ENCODE data around the gene PRKCZ. TPM values are rescaled to one million over a fixed set of nuclear protein-coding genes. Genes with fewer than 3 reads are reported as not detected.

PRKCZ gene
- total and polyA plus RNA-seq, 2 of the 4 experiments (the other 2 are of a cell fraction), result 2.0 to 3.5 TPM

GRCh38 chr1:2215329-2215728 lies 165.1 kb downstream of the PRKCZ start:
- Histone ChIP-seq H3K36me3 (ENCODE audit: control insufficient read depth, insufficient read depth, low read length) (no peaks in the 10 kb centered on the region), H3K4me3 (ENCODE audit: insufficient read depth, low read depth, low read length) (no peak overlapping the region), H2BK20ac (ENCODE audit: low read depth, low read length) (no peak overlapping the region), H4K91ac (ENCODE audit: insufficient read depth, low read depth, low read length) (no peak overlapping the region; the same call in 1 of the 2 replicates), H2AK5ac (ENCODE audit: low read depth, low read length) (peak overlapping the region; percentile 58; the same call in 1 of the 2 replicates), H4K5ac (ENCODE audit: low read depth, low read length) (no peak overlapping the region), H3K9me3 (ENCODE audit: control insufficient read depth, insufficient read depth, low read length) (no peaks in the 10 kb centered on the region), H3K4me1 (ENCODE audit: control insufficient read depth, insufficient read depth, low read length) (peaks cover 27% of the 10 kb centered on the region), H3K27ac (ENCODE audit: insufficient read depth, low read length) (no peak overlapping the region), H3K14ac (replicated peaks; ENCODE audit: low read depth, low read length) (no peak overlapping the region), H3K56ac (ENCODE audit: extremely low read depth, insufficient read depth, low read length) (no peak overlapping the region), H3K18ac (ENCODE audit: low read depth, low read length) (no peak overlapping the region), H3K4me2 (ENCODE audit: low read depth, low read length) (no peak overlapping the region), H3K9me1 (ENCODE audit: insufficient read depth, low read length) (peaks cover 7% of the 10 kb centered on the region; the same call in 1 of the 2 replicates), H2BK120ac (ENCODE audit: low read depth, low read length) (0 out of 2 replicates have a peak overlapping the region, but pooled peaks have one; percentile 4), H2AK9ac (replicated peaks; ENCODE audit: low read depth, low read length, poor library complexity) (no peak overlapping the region), H2BK15ac (ENCODE audit: low read depth, low read length) (no peak overlapping the region), H3K4ac (ENCODE audit: low read depth, low read length) (no peak overlapping the region), H4K8ac (ENCODE audit: low read depth in 2 of 2, low read length in 2 of 2) (no peak overlapping the region; a peak in 1 of 4 replicates), H2BK5ac (ENCODE audit: low read depth, low read length, poor library complexity, severe bottlenecking) (no peak overlapping the region), H2AFZ (replicated peaks; ENCODE audit: low read length, poor library complexity) (no peak overlapping the region), H3K27me3 (ENCODE audit: control insufficient read depth, insufficient read depth, low read length) (no peaks in the 10 kb centered on the region), H3K9ac (ENCODE audit: low read depth, low read length) (no peak overlapping the region), H3K79me1 (ENCODE audit: low read depth in 1 of 2, low read length in 2 of 2) (peaks cover 0 to 20% of the 10 kb centered on the region in 2 experiments; a peak in 3 of 4 replicates), H4K20me1 (ENCODE audit: insufficient read depth, low read length) (no peaks in the 10 kb centered on the region; the same call in 1 of the 2 replicates), H3K23ac (ENCODE audit: low read depth, low read length) (no peak overlapping the region)
- ChIA-PET POLR2A (ENCODE audit: unreplicated experiment) (no interaction called here), CTCF (no interaction called here)
- no TSS peak for BruUV-seq (replicated peaks)
- in situ Hi-C loops (cut with MboI; ENCODE audit: low sequenced_read_pairs), result no loop called here
- intact Hi-C loops (cut with micrococcal nuclease), result no loop called here
- dilution Hi-C loops (cut with HindIII; ENCODE audit: low sequenced_read_pairs, unreplicated experiment), result no loop called here
- 93% methylated on average over 6 of the region's 14 CpGs; no CpG with 5 or more reads in 1 of the 2 experiments for WGBS, 2 experiments (ENCODE audit: extremely low coverage in 2 of 2, insufficient read length in 1 of 2)
- DNase-seq (no peak), ATAC-seq (ENCODE audit: low read depth) (no peak)
- TF ChIP-seq MXI1 (IDR thresholded peaks at IDR 0.05; ENCODE audit: borderline replicate concordance, low read depth, low read length), result no peak
- TF ChIP-seq FOS (IDR thresholded peaks at IDR 0.05; ENCODE audit: low read depth, low read length), result no peak
- no peak for TF ChIP-seq CTCF (conservative IDR thresholded peaks at IDR 0.05; ENCODE audit: low read depth, low read length)
- no peak for TF ChIP-seq SMC3 (IDR thresholded peaks at IDR 0.05; ENCODE audit: low read depth, low read length)
- TF ChIP-seq RAD21 (IDR thresholded peaks at IDR 0.05; ENCODE audit: low read length), result no peak
- TF ChIP-seq MAFK (IDR thresholded peaks at IDR 0.05; ENCODE audit: low read depth, low read length), result no peak
- TF ChIP-seq MAZ (IDR thresholded peaks at IDR 0.05; ENCODE audit: borderline replicate concordance, low read depth, low read length), result no peak
